SK-N-DZ (cell line): ENCODE measurements around the gene BAIAP2.

Experiments used
- DNase-seq: peaks from one replicate; pipeline ENCODE4 v3.0.0-alpha.2; 2015; ENCODE audit warnings: low spot score

BAIAP2 gene

DNA sequence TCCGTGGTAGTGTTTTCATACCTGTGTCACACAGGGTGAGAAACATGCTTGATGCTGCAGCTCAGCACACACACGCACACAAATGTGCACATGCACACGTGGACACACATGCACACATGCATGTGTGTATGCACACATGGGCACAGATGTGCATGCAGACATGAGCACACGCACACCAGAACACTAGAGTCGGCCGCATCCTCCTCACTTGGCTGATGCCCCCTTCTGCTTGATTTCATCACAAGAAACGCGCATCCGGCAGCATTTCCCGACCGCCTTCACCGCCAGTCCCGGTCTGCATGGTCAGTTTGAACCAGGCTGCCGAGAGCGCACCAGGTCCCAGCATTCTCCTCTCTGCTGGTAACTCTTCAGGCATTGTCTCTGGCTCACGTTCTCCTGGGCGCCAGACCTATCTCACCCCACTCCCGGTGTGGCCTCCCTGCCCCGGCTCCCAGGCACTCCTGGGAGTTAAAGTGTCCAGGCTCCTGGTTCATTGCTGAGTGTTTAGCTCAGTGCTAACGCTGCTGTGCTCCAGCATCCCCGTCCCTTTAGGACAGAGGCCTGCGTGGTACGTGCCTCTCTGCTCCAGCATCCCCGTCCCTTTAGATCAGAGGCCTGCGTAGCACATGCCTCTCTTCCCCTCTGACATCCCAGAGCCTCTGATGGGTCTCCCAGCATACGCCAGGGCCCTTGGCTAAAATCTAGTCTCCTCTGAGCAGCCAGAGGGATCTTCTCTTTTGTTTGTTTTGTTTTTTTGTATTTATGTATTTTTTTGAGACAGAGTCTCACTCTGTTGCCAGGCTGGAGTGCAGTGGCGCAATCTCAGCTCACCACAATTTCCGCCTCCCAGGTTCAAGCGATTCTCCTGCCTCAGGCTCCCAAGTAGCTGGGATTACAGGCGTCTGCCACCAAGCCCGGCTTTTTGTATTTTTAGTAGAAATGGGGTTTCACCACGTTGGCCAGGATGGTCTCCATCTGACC lies 16.0 kb downstream of the BAIAP2 start:
- no peak for DNase-seq

GRCh38 chr17:81052199-81052997 lies 17.4 kb downstream of the BAIAP2 start:
- peak; percentile 69 for DNase-seq

DNA sequence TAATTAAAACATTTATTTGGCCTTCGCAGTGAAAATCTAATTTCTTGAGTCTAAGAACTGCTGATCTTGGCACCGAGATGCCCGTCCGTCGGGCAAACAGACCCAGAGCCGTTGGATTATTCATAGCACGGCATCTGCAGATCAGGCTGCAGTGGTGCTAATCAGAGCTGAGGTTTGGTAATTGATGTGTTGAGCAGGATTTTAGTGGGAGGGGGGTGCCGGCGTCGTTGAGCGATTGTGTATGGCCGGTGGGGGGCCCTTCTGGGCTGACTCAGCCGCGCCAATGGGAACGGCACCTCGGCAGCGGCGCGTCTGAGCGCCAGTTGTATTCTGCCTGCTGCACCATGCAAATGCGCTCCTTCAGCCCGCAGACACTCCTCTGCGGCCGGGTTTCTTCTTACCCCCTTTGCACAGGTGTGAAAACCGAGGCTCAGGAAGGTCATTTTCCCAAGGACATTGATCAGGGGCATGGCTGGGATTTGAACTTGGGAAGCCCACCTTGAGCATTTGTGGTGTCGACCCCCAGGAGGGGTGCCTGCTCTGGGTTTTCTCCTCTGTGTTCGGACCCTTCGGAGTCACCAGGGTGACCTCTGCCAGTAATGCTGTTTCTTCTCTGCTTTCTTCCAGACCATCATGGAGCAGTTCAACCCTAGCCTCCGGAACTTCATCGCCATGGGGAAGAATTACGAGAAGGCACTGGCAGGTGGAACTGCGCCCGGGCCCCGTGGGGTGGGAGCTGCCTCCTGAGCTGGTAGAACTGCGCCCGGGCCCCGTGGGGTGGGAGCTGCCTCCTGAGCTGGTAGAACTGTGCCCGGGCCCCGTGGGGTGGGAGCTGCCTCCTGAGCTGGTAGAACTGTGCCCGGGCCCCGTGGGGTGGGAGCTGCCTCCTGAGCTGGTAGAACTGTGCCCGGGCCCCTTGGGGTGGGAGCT lies 18.4 kb downstream of the BAIAP2 start:
- no peak for DNase-seq

- DNase-seq, result no peak
These were observed 19.4 kb downstream of the BAIAP2 start for GRCh38 chr17:81054308-81054707.

DNA sequence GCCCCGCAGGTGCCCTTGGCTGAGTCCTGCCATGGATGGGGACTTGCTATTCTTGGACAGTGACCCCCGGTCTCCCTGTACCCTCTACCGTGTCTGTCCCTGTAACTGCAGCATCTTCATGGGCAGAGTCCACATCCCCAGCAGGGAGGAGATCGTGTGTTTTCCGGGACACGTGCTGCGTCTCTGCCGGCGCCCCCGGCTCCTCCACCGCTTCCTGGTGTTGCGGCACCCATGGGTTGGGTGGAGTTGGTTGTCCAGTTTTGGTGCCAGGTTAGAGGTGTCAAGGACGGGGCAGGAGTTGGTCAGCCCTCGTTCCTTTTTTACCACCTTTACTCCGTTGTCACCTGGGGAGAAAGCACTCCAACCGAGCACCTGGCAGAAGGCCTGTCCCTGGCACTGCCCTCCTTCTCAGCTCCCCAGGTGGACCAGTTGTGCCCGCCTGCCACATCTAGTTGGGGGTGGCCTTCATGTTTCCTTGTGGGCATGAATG lies 20.0 kb downstream of the BAIAP2 start:
- no peak for DNase-seq

- DNase-seq, result no peak
These were observed 21.4 kb downstream of the BAIAP2 start for GRCh38 chr17:81056312-81056711.

DNA sequence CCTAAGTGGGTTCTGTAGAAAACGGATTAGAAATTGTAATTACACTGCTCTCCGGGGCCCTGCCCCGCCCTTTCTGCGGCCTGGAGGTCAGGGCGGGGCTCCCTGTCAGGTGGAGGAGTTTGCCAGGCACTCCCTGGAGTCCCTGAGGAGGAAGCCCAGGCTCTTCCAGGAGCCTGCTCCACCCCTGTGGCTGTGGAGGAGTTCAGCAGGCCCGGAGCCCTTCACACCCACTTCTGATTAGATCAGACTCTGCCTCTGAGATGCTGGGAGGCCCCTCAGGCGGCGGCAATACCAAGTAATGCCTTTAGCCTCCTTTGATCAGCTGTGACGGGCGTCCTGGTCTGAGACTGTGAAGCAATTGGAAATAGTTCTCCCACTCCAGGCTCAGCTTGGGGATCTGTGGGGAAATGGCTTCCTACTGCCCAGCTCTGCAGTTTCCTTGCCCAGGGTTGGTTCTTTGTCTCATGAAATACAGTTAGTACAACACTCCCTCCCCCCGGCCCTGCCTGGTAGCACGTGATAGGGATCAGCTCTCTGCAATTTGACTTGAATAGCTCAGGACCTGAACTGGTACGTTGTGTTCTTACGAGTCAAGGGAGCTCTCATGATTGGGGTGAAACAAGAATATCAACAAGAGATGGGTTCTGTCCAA lies 22.3 kb downstream of the BAIAP2 start:
- DNase-seq, result peak; percentile 94

DNA sequence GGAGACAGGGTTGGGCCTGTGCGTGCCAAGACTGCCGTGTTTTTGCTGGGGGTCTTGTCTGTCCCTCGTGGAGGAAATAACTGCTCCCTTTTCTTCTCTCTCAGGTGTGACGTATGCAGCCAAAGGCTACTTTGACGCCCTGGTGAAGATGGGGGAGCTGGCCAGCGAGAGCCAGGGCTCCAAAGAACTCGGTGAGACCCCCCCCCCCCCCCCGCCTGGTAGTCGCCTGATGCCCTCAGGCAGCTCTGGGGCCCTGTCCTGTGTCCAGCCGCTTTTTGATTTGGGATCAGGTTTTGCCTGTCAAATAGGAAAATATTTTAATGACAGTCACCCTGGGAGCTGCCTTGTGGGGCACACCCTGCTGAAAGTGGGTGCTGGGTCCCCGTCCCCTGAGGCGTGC lies 22.8 kb downstream of the BAIAP2 start:
- no peak for DNase-seq

DNA sequence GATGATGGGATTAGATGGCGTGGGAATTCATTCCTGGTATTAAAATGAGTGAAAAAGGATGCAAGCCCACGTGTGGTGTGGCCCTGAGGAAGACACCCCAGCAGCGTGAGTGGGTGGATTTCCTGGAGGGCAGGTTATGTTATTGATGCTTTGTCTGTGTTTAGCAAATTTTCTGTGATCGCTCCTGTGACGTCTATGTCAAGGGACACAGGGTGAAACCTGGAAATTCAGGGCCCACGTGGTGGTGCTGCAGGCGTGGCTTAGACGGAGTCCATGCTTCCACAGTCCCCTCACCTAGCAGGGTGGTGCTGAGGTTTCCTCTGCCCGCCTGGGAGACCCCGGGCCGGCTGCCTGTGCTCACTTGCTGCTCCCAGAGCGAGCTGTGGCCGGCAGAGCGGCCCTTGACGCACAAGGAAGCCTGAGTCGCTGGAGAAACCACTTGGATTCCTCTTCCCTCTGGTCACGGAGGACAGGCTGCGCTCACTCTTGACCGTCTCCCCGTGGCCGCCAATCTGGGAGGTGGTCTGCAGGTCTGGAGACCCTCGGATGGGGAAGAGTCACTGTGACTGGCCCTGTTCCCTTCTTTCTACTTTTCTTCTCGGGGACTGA lies 23.4 kb downstream of the BAIAP2 start:
- DNase-seq, result no peak

- DNase-seq, result peak; percentile 66
These were observed 24.1 kb downstream of the BAIAP2 start for GRCh38 chr17:81059026-81059425.

GRCh38 chr17:81060416-81060815 lies 25.5 kb downstream of the BAIAP2 start:
- no peak for DNase-seq

- DNase-seq, result no peak
These were observed 26.2 kb downstream of the BAIAP2 start for GRCh38 chr17:81061027-81061735.

- no peak for DNase-seq
These were observed 27.2 kb downstream of the BAIAP2 start for GRCh38 chr17:81062014-81062780.

DNA sequence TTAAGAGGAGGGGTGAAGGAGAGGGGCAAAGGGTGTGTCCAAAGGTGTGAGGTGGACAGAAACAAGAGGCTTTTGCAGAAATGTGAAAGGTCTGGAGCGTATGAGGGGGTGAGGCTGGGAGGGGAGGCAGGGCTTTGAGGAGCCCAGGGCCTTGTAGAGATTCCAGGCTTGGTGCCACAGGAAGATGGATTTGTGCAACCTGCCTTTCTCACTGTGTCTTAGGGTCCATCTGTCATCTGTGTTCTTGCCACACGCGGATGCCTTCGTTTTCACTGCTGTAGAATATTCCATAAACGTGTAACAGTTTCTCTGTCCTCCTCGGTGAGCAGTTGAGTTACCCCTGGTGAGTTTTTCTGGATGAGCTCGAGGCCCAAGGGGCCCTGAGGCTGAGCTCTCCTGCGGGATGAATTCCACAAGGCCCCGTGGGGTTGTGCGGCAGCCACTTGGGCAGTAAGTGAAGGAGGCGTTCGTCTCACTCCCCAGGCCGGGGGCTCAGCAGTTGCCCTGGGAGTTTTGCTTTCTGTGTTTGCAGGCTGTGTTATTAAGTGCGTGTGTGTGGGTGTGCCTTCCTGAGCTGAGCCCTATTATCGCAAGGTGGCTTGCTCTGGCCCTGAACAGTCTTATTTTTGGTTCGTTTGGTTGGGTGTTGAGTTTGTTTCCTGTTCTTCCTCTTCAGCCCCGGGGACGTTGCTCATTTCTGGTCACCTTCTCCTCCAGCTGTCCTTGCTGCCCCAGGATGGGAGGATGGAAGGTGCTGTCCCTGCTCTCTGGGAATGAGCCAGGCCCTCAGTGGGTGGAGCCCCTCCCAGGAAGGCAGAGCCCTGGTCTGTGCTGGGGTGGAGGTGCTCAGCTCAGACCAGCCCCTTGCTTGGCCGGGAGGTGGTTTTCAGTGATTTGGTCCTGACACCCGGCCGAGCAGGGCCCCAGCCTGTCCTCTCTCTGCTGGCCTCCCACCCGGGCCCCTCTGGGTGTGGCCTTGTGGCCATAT lies 28.4 kb downstream of the BAIAP2 start:
- DNase-seq, result no peak

DNA sequence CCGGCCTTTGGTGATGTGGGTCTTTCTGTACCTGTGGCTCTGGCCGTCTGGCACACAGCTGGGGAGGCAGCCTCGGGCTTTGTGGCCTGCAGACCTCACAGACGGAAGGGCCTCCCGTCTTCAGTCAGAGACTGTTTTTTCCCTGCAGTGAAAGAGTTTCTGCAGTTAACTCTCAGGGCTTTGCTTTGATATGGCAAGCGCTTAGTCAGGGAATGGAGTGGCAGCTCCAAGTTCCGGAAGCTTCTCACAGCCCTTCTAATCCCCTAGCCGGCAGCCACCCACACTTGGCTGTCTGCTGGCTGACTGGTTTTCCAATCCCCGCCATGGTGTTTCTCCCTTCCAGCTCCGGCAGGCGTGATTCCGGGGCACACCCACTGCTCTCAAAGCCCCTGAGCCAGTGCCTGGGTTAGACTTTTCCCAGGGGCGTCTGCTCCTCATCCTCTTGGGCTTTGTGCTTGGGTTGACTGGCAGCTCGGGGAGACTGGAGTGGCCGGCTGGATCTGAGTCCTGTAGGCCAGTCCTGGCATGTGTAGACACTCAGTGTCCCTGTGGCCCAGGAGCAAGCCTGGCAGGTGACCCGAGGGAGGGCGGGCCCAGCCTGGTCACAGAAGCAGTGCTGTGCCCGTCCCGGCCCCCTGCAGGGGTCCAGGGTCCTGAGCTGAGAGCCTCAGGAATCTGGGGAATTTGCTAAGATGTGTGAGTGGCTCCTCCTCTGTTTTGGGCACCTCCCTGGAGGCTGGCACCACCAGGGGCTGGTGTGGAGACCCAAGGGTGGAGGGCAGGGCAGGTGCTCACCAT lies 29.9 kb downstream of the BAIAP2 start:
- DNase-seq, result no peak

DNA sequence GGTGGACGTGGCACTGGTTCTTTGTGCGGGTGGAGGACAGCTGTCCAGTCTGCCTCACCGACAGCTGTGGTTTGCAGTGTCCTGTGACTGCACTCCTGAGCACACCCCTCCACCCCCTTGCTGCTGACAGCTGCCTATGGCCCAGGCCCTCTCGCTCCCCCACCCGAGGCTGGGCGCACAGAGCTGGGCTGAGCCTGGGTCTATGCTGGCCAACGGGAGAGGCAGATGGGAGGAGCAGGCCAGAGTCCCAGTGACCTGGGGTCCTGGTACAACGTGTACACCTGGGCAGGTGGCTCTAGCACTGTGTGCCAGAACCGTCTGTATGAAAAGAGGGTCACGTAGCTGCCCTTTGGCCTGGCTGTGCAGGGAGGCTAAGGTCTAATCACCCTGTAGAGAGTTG lies 30.5 kb downstream of the BAIAP2 start:
- no peak for DNase-seq

GRCh38 chr17:81066072-81066471 lies 31.1 kb downstream of the BAIAP2 start:
- no peak for DNase-seq
